Motor neuron (in vitro differentiated cells): Measurements from ENCODE around the gene PDCD5. TPM values are rescaled to one million over a fixed set of nuclear protein-coding genes. Genes with fewer than 3 reads are reported as not detected.
"Not testable (repeated sequence)": the region's sequence is repeated elsewhere in the genome, so short reads cannot be mapped to it uniquely, and the experiment has no call there.

Source experiments
- ATAC-seq, 8 experiments: fragments of 200-7000 bp; cut with Tn5 transposase; replicated peaks in 6 of 8; 2 replicates each; pipeline ENCODE4 v1.8.0; 2021; ENCODE audit warnings: mild to moderate bottlenecking in 8 of 8, moderate library complexity in 8 of 8
- H3K27ac ChIP-seq, 2 donors: fragments of 250-450 bp; sonication (Bioruptor Pico); 2 replicates each; pipeline ENCODE4 v1.9.0; 2021; ENCODE audit warnings: antibody characterized with exemption in 2 of 2, mild to moderate bottlenecking in 2 of 2, moderate library complexity in 1 of 2
- H3K4me1 ChIP-seq, 2 donors: fragments of 250-450 bp; sonication (Bioruptor Pico); replicated peaks in 1 of 2; 2 replicates each; pipeline ENCODE4 v1.6.1; 2021; ENCODE audit warnings: antibody characterized with exemption in 2 of 2, mild to moderate bottlenecking in 2 of 2, moderate library complexity in 1 of 2
- H3K4me3 ChIP-seq, 5 donors: fragments of 250-450 bp; sonication (Bioruptor Pico); 2 replicates each; pipeline ENCODE4 v1.9.0; 2021; ENCODE audit warnings: antibody characterized with exemption in 5 of 5, mild to moderate bottlenecking in 5 of 5, moderate library complexity in 4 of 5
- WGBS, 10 experiments: fragments of 450-650 bp; shearing (Covaris generic); methylation state at CpG; one replicate each; pipeline ENCODE4 v1.0.0; 2022; 5-methylcytosine and 5-hydroxymethylcytosine counted together
- in situ Hi-C, 9 experiments: fragments of 400-800 bp; cut with MboI; loops; one replicate each; pipeline ENCODE4 v1.15.0; 2021; ENCODE audit warnings: low sequenced_read_pairs in 9 of 9, low pct_unique_long_range_greater_than_20kb in 2 of 9; ENCODE audit not compliant: unreplicated experiment in 9 of 9
- total RNA-seq, 8 experiments: library from RNA; unstranded; fragments of 300-600 nt; gene quantifications; 2 replicates each; pipeline versions ENCODE4 v1.2.3 to v1.2.4, GENCODE V29; 2022

PDCD5 gene
- total RNA-seq, 8 experiments from 2014 or later, result 102 to 244 (median 159) TPM

DNA sequence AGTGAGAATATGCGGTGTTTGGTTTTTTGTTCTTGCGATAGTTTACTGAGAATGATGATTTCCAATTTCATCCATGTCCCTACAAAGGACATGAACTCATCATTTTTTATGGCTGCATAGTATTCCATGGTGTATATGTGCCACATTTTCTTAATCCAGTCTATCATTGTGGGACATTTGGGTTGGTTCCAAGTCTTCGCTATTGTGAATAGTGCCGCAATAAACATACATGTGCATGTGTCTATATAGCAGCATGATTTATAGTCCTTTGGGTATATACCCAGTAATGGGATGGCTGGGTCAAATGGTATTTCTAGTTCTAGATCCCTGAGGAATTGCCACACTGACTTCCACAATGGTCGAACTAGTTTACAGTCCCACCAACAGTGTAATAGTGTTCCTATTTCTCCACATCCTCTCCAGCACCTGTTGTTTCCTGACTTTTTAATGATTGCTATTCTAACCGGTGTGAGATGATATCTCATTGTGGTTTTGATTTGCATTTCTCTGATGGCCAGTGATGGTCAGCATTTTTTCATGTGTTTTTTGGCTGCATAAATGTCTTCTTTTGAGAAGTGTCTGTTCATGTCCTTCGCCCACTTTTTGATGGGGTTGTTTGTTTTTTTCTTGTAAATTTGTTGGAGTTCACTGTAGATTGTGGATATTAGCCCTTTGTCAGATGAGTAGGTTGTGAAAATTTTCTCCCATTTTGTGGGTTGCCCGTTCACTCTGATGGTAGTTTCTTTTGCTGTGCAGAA lies 6.9 kb downstream of the PDCD5 start:
- H3K27ac ChIP-seq, H3K4me3 ChIP-seq, in situ Hi-C loops, H3K4me1 ChIP-seq, ATAC-seq: not testable (repeated sequence)
- WGBS, 10 experiments, result 80% methylated on average over 1 of the region's 8 CpGs; no CpG with 5 or more reads in 9 of the 10 experiments

- Histone ChIP-seq H3K4me3 (no peak overlapping the region), H3K4me1 (no peaks in the 10 kb centered on the region), H3K27ac (no peak overlapping the region)
- ATAC-seq, result no peak
- in situ Hi-C loops, result no loop called here
- WGBS, 10 experiments, result 100% methylated on average over 1 to 2 of the region's 2 CpGs; no CpG with 5 or more reads in 6 of the 10 experiments
Measured at GRCh38 chr19:32594021-32594420, 13.0 kb downstream of the PDCD5 start.

GRCh38 chr19:32595491-32595890 lies 14.5 kb downstream of the PDCD5 start:
- WGBS, 10 experiments, result 83 to 100% (median 96%) methylated on average over 1 to 6 of the region's 6 CpGs; no CpG with 5 or more reads in 1 of the 10 experiments
- no peak overlapping the region for H3K27ac ChIP-seq
- in situ Hi-C loops, result no loop called here
- no peak overlapping the region for H3K4me3 ChIP-seq
- no peaks in the 10 kb centered on the region for H3K4me1 ChIP-seq
- no peak for ATAC-seq

- no peaks in the 10 kb centered on the region for H3K4me1 ChIP-seq
- in situ Hi-C loops, result no loop called here
- no peak for ATAC-seq
Measured at GRCh38 chr19:32598022-32598421, 17.0 kb downstream of the PDCD5 start.

GRCh38 chr19:32599258-32599657 lies 18.3 kb downstream of the PDCD5 start:
- in situ Hi-C loops, result no loop called here
- H3K27ac ChIP-seq, result no peak overlapping the region
- 80 to 100% (median 92%) methylated on average over 2 to 6 of the region's 6 CpGs; no CpG with 5 or more reads in 1 of the 10 experiments for WGBS, 10 experiments
- H3K4me1 ChIP-seq, result no peaks in the 10 kb centered on the region
- no peak overlapping the region for H3K4me3 ChIP-seq
- ATAC-seq, result no peak

More at GRCh38 chr19:32598022-32598421, 17.0 kb downstream of the PDCD5 start:
- Histone ChIP-seq H3K4me3 (no peak overlapping the region), H3K27ac (no peak overlapping the region)
- 82 to 100% (median 97%) methylated on average over 1 to 8 of the region's 11 CpGs; no CpG with 5 or more reads in 3 of the 10 experiments for WGBS, 10 experiments

DNA sequence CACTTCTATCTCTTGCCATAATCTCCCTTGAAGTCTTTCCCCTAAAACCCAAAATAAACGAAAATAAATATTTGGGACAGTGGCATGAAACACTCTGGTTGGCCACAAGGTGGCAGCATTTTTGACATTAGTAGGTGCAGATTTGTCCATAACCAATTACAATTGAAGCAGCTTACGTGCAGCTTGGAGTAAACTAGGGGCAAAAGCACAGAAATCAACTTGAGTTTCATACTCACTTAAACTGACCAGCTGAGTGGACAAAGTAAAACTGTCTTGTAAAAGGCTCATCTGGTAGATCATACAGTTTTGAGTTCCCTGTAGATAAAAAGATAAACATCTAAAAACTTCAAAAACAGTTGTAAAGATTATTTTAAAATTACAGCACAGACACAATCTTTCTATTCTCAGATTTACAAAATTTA lies 18.8 kb downstream of the PDCD5 start:
- ATAC-seq, result peak in 4 of 8 experiments; percentile 29 to 68 (median 56)
- WGBS, 10 experiments, result 0 to 56% (median 14%) methylated on average over 1 to 2 of the region's 2 CpGs; no CpG with 5 or more reads in 4 of the 10 experiments
- H3K4me3 ChIP-seq, result no peak overlapping the region
- in situ Hi-C loops, result no loop called here
- no peaks in the 10 kb centered on the region for H3K4me1 ChIP-seq
- no peak overlapping the region for H3K27ac ChIP-seq

GRCh38 chr19:32603961-32604360 lies 23.0 kb downstream of the PDCD5 start:
- 94 to 100% (median 100%) methylated on average over 1 to 6 of the region's 14 CpGs; no CpG with 5 or more reads in 3 of the 10 experiments for WGBS, 10 experiments
- Histone ChIP-seq H3K27ac (no peak overlapping the region), H3K4me1 (no peaks in the 10 kb centered on the region), H3K4me3 (no peak overlapping the region)
- in situ Hi-C loops, result no loop called here
- no peak for ATAC-seq

DNA sequence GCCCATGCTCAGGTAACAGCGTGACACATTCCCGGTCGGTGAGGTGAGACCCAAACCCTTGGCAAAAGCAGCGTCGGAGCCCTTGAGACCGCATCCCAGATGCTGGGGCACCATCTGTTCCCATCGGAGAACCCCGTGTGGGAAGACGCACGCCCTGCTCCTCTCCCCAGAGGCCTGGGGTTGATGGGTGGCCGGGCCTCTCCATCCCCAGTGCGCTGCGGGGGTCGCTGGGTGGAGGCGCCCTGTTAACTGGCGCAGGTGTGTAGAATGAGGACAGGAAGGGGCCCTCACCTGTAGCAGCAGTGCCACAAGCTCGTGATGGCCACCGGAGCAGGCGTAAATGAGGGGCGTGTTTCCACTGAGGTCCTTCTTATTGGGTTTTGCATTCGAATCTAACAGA lies 24.6 kb downstream of the PDCD5 start:
- no peak overlapping the region for H3K4me3 ChIP-seq
- no peak for ATAC-seq
- in situ Hi-C loops, result no loop called here
- WGBS, 10 experiments, result 60 to 100% (median 94%) methylated on average over 1 to 17 of the region's 21 CpGs
- H3K4me1 ChIP-seq, result no peaks in the 10 kb centered on the region
- H3K27ac ChIP-seq, result no peak overlapping the region

DNA sequence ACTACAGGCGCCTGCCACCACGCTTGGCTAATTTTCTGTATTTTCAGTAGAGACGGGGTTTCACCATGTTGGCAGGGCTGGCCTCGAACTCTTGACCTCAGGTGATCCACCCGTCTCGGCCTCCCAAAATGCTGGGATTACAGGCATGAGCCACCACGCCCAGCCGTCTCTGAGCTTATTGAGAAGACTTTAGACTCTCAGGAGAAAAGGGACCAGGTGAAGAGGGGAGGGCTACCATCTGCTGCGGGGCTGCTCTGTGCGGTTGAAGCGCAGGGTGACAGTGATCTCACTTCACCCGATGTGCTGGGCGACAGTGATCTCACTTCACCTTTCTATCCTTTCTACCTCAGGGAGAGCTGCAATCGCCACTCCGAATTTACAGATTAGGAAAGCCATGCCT lies 25.3 kb downstream of the PDCD5 start:
- H3K4me1 ChIP-seq, result no peaks in the 10 kb centered on the region
- in situ Hi-C loops, result no loop called here
- 78 to 100% (median 93%) methylated on average over 2 to 8 of the region's 15 CpGs; no CpG with 5 or more reads in 1 of the 10 experiments for WGBS, 10 experiments
- H3K4me3 ChIP-seq, result no peak overlapping the region
- no peak overlapping the region for H3K27ac ChIP-seq
- ATAC-seq, result no peak

- in situ Hi-C loops, result no loop called here
- 92 to 100% (median 97%) methylated on average over 1 to 6 of the region's 20 CpGs; no CpG with 5 or more reads in 4 of the 10 experiments for WGBS, 10 experiments
- H3K27ac ChIP-seq, result no peak overlapping the region
- H3K4me1 ChIP-seq, result no peaks in the 10 kb centered on the region
- ATAC-seq, result no peak
- no peak overlapping the region for H3K4me3 ChIP-seq
Measured at GRCh38 chr19:32607479-32607878, 26.5 kb downstream of the PDCD5 start.

- H3K4me3 ChIP-seq, result no peak overlapping the region
- no peak for ATAC-seq
- 77 to 95% (median 90%) methylated on average over 2 to 5 of the region's 5 CpGs; no CpG with 5 or more reads in 4 of the 10 experiments for WGBS, 10 experiments
- H3K27ac ChIP-seq, result no peak overlapping the region
- in situ Hi-C loops, result no loop called here
- H3K4me1 ChIP-seq, result no peaks in the 10 kb centered on the region
Measured at GRCh38 chr19:32611161-32611560, 30.2 kb downstream of the PDCD5 start.

DNA sequence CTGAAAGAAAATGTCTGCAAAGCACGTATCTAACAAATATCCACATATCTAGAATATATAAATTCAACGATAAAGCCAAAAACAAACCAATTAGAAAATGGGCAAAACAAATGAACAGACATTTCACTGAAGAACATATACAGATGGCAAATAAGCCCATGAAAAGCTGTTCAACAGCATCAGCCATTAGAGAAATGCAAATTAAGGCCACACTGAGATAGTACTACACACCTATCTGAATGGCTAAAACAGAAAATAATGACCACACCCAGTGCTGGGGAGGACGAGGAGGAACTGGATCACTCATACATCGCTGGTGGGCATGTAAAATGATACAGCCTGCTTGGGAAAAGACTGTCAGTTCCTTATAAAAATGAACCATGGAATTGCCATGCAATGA lies 32.0 kb downstream of the PDCD5 start:
- 51 to 100% (median 81%) methylated on average over 3 to 4 of the region's 4 CpGs; no CpG with 5 or more reads in 1 of the 10 experiments for WGBS, 10 experiments
- no peaks in the 10 kb centered on the region for H3K4me1 ChIP-seq
- H3K4me3 ChIP-seq, result no peak overlapping the region
- no peak overlapping the region for H3K27ac ChIP-seq
- peak in 1 of 8 experiments; percentile 19 for ATAC-seq
- in situ Hi-C loops, result no loop called here

GRCh38 chr19:32614916-32615315 lies 33.9 kb downstream of the PDCD5 start:
- Histone ChIP-seq H3K4me3 (no peak overlapping the region), H3K4me1 (no peaks in the 10 kb centered on the region), H3K27ac (no peak overlapping the region)
- ATAC-seq, result no peak
- WGBS, 10 experiments, result 80 to 100% (median 90%) methylated on average over 1 to 4 of the region's 7 CpGs; no CpG with 5 or more reads in 5 of the 10 experiments
- in situ Hi-C loops, result no loop called here

DNA sequence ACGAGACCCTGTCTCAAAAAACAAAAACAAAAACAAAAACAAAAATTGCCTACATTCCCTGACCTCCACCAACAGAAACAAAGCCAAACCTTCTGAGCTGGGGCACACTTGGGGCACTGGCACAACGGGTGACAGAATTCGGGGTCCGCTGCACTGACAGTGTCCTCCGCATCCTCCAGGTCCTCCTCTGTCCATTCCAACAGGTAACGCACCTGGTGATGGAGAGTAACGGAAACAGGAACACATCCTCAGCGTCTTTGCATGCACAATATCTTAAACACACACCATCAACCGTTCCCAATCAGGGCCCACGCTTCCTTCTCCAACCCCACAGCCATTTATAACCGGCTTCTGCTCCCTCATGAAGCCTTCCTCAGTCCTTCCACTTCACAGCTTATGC lies 34.6 kb downstream of the PDCD5 start:
- H3K4me3 ChIP-seq, result no peak overlapping the region
- in situ Hi-C loops, result no loop called here
- WGBS, 10 experiments, result 84 to 100% (median 98%) methylated on average over 1 to 11 of the region's 11 CpGs; no CpG with 5 or more reads in 2 of the 10 experiments
- H3K27ac ChIP-seq, result no peak overlapping the region
- no peak for ATAC-seq
- H3K4me1 ChIP-seq, result no peaks in the 10 kb centered on the region
